LNCAP (cell line): ENCODE measurements around the gene BCL11A.

Source experiments
- TF ChIP-seq, protein P1 (sequence below): fragments of 450-650 bp; IDR thresholded peaks from 2 replicates; pipeline ENCODE4 v1.5.1; 2017; ENCODE audit warnings: mild to moderate bottlenecking

The BCL11A gene

DNA sequence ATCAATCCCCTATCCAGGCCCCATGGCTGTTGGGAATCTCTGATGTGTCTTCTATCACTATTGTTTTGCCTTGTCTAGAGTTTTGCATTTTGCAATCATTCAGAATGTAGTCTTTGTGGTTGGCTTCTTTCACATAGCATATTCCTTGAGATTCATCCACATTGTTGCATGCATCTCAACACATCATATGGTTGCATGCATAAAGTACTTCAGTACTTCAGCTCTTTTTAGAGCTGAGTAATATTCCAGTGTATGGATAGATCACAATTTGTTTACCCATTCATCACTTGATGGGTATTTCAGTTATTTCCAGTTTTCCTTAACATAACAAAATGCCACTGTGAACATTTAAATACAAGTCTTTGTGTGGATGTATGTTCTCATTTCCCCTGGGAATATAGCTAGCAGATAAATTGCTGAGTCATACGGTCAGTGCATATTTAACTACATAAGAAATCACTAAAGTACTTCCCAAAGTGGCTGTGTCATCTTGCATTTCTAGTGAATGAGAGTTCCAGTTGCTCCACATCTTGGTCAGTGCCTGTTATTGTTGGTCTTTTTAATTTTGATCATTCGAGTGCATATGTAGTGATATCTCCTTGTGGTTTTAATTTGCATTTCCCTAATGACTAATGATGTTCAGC lies 138.8 kb downstream of the BCL11A start:
- TF ChIP-seq, protein P1, sequence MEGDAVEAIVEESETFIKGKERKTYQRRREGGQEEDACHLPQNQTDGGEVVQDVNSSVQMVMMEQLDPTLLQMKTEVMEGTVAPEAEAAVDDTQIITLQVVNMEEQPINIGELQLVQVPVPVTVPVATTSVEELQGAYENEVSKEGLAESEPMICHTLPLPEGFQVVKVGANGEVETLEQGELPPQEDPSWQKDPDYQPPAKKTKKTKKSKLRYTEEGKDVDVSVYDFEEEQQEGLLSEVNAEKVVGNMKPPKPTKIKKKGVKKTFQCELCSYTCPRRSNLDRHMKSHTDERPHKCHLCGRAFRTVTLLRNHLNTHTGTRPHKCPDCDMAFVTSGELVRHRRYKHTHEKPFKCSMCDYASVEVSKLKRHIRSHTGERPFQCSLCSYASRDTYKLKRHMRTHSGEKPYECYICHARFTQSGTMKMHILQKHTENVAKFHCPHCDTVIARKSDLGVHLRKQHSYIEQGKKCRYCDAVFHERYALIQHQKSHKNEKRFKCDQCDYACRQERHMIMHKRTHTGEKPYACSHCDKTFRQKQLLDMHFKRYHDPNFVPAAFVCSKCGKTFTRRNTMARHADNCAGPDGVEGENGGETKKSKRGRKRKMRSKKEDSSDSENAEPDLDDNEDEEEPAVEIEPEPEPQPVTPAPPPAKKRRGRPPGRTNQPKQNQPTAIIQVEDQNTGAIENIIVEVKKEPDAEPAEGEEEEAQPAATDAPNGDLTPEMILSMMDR = no peak

DNA sequence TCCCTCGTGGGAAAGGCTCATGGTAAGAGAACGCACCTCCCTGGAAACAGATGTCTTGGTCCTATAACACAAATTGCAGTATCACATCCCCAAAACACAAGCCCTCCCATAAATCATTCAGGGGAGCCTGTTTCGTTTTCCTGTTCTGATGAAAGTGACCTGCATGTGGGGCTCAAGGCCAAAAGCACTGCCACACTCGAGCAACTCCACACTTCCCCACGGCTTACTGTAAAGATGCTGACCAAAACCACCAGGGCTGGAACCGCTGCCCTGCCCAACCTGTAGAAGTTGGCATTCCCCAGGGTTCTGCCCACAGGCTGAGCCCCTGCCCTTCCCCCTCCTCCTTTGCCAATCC lies 139.7 kb downstream of the BCL11A start:
- TF ChIP-seq, protein P1 = no peak

DNA sequence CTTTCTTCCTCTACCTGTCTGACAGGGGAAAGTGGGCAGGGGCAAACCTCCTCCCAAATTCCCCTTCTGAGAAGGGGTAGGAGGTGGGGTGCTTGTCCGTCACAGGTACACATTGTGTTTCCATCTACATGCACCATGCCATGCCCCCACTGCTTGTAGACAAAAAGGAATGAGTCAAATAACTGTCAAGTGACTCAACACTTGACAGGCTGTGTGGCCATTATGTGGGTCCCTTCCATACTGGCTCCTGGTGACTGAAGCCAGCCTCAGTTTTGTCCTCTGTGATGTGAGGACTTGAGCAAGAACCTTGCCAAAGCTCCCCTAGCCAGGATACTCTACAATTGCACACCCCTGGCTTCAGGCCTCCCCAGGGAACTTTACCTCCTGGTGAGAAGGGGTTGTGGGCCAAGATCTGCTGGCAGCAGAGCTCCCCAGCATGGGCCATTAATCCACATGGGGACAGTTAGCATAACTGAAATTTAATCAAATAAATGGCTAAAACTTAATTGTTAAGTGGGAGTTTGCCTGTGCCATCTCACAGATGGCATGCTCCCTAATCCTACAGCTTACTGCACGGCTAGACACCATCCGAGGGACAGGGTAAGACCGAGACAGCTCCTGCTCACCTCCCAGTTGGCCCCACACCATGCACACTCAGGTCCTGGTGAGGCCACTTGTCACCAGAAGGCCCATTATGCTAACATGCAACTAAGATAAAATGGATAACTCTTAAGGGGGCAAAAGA lies 140.2 kb downstream of the BCL11A start:
- TF ChIP-seq, protein P1 = no peak

DNA sequence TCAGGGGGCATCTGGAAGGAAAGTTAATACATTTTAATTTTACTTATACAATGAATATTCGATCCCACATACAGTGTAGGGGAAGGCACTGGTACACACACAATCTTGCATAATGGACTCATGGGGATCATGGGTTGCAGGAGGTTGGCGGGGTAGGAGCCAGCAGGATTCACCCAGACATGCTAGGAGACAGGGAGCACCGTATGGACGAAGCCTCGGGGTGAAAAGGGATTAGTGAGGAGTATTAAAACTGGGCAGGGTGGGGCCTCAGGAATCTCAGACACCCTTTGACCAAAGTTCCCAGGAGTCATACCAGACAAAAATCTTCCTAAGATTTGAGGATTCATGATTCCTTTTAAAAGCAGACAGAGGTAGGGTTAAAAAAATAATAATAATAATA lies 140.8 kb downstream of the BCL11A start:
- TF ChIP-seq, protein P1 = no peak

DNA sequence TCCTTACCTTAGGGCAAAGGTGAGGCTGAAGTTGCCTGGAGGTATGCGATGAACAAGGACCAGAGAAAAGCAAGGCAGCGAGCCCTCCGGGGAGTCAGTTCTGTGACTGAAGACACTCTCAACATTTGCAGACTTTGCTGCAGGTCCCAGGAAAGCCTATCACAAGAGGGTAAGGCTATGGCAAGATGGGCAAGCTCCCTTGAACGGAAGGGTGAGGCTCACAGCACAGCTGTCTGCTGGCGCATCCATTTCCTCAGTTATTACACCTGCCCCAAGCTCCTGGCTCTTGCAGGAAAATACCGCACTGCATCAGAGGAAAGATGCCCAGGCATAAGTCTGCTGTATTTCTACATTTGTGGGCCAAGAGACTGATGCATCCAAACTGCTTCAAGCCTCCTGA lies 141.4 kb downstream of the BCL11A start:
- TF ChIP-seq, protein P1 = no peak

DNA sequence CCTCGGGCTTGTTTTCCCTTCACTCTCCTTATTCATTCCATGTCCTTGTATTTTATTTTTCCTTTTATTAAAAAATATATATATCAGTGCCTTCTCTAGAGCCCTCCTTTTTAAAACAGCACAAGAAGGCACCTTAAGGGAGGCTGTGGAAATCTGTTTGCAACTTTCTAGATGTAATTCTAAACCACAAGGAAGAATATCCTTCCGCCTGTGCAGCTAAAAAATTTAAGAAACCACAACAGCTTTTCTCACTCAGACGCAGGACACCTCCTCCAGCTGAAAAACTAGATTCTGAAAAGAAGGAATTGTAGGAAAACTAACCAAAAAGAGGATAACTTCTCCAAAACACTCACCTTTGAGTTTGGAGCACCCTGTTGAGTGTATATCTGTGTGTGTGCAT lies 142.2 kb downstream of the BCL11A start:
- TF ChIP-seq, protein P1 = no peak

DNA sequence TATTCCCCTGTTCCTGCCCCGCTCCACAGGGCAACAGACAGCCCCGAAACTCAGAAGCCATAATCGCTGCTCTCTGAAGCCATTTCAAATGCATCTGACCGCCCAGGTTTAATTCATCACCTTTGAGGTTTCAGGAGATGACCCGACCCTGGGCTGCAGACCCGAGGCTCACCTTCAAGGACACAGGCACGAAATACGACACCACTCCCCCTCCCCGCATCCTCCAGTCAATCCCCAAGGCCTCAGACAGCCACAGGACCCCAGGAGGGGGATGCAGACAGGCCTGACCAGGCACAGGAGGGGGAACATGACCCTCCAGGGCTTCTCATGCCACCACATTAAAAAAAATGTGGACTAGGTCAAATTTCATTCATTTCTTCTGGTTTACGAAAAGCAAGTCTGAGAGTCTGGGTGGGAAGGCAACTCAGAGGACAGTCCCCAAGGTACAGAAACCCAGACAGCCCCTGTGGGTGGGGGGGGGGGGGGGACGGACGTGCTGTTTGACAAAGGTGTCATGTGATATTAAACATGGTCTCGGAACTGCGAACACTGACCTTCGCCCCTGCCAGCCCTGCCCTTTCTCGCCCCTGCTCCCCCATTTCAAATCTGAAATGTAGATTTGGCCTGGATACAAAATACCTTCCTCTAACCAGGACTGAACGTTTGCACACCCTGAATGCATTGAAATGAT lies 142.9 kb downstream of the BCL11A start:
- TF ChIP-seq, protein P1 = no peak
